GM19397 (cell line): ENCODE measurements around the gene ARMC5.
"Not testable (repeated sequence)": the region's sequence is repeated elsewhere in the genome, so short reads cannot be mapped to it uniquely, and the experiment has no call there.

Experiments
- ATAC-seq: cut with Tn5 transposase; IDR thresholded peaks from one replicate; pipeline ENCODE4 v1.9.1; 2021; ENCODE audit warnings: mild to moderate bottlenecking, moderate library complexity; ENCODE audit not compliant: unreplicated experiment

ARMC5 gene

GRCh38 chr16:31493506-31494125, 34.3 kb downstream of the ARMC5 start:
- ATAC-seq, result no peak

DNA sequence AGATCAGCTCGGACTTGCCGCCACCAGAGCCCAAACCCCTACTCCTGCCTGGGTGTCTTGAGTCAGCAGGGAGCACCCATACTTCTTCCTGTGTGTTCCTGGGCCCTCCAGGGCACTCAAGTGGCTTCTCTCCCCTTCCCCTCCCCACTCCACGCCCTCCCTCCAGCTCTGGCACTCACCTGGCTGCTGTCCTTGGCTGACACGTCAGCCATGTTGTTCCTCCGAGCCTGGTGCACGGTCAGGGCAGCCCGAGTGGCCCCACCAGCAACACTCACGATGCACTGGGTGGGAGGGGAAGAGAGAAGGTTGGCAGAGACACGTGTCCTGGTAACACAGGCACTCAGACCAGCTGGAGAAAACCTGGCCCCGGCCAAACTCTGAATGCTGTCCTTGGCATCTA, 37.4 kb downstream of the ARMC5 start:
- ATAC-seq, result no peak

DNA sequence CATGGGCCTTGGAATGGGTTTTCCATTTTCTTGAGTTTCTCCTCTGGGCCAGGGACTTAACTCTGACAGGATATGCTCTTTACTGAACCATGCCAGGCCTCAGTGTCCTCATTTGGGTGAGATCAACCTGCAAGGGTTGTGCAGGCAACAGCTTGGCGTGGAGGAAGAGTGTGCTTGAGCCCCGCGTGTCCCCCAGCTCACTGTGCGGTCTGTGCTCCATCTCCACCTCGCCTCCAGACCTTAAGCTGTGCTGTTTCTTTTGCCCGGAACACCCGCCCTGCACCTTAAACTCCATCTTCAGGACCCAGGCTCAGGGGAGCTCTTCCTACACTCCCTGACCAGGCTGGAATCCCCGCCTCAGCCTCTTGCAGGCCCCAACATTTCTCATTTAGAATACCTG, 39.2 kb downstream of the ARMC5 start:
- ATAC-seq, result no peak

DNA sequence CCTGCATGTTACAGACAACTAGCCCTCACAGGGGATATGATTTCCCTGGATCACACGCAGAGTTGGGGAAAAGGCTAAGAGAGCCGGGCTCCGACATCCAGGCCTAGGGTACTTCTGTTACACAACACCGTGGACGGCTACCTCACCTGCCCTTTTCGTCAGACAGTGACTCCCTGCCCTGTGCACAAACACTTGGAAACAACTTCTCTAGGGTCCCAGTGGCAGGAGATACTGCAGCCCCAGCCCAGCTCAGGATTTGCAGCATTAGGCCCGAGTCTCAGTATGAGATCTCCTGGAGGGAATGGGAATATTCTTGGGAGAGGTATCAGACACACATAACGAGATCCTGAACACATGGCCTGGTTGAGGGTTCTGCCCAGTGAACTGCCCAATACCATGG, 40.6 kb downstream of the ARMC5 start:
- ATAC-seq, result no peak

DNA sequence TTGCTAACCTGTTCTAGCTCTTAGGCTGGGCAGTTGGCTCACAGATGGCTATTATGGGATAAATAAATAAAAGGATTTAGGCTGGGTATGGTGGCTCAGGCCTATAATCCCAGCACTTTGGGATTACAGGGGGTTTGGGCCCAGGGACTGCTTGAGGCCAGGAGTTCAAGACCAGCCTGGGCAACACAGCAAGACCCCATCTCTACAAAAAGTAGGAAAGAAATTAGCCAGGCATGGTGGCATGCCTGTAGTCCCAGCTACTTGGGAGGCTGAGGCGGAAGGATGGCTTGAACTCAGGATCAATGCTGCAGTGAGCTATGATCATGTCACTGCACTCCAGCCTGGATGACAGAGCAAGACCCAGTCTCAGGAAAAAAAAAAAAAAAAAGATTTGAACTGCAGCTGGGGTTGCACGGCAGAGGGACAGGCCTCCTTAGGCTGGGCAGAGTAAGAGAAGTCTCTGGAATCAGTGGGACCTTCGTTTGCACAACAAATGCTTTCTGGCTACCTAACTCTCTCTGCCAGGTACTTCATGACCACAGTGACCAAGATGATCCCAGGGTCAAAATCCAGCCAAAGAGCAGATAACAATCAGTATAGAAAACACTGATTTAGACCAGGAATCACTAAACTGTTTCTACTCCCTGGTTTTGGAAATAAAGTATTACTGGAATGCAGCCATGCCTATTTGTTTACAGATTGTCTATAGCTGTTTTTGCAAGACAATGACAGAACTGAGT, 42.1 kb downstream of the ARMC5 start:
- no peak for ATAC-seq

GRCh38 chr16:31501966-31502348, 42.7 kb downstream of the ARMC5 start:
- ATAC-seq, result no peak

GRCh38 chr16:31502981-31503380, 43.7 kb downstream of the ARMC5 start:
- ATAC-seq, result no peak

DNA sequence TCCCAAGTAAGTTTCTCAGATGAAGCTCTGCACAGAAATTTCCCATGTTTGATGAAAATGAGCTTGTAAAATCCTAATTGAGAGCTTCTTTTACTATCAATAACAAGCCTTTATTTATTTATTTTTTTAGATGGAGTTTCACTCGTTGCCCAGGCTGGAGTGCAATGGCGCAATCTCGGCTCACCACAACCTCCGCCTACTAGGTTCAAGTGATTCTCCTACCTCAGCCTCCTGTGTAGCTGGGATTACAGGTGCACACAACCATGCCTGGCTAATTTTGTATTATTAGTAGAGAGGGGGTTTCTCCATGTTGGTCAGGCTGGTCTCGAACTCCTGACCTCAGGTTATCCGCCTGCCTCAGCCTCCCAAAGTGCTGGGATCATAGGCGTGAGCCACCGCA, 44.3 kb downstream of the ARMC5 start:
- not testable (repeated sequence) for ATAC-seq

- no peak for ATAC-seq
Observed at GRCh38 chr16:31504159-31504558, 44.9 kb downstream of the ARMC5 start.

DNA sequence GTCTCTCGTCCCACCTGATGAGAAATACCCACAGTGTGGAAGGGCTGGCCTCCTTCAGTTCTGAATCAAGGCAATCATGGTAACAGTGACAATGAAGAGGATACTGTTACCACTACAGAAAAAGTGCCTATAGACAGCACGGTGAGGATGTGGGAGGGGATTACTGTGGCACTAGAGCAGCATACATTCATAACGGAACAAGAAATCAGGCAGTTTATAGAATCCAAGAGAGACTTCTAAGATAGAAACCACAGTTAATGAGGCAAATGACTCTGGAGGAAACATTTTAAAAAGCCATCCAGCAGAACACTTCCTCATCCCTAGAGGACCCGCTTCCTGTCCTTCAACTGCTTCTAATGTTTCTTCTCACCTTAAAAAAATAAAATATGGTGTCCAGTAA, 46.2 kb downstream of the ARMC5 start:
- no peak for ATAC-seq

DNA sequence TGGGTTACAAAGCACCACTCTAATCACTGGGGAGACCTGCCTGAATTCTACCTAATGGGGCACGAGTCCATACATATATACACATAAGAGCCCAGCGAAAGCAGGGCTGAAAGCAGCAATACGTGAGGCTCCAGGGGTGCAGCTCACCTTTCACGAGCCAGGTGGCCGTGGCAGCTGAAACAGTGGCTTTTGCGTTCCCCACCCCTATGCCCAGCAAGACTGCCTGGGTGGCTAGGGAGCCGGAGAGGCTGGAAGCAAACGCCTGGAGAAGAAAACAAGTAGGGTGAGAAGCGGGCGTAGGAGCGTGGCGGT, 48.3 kb downstream of the ARMC5 start:
- no peak for ATAC-seq

DNA sequence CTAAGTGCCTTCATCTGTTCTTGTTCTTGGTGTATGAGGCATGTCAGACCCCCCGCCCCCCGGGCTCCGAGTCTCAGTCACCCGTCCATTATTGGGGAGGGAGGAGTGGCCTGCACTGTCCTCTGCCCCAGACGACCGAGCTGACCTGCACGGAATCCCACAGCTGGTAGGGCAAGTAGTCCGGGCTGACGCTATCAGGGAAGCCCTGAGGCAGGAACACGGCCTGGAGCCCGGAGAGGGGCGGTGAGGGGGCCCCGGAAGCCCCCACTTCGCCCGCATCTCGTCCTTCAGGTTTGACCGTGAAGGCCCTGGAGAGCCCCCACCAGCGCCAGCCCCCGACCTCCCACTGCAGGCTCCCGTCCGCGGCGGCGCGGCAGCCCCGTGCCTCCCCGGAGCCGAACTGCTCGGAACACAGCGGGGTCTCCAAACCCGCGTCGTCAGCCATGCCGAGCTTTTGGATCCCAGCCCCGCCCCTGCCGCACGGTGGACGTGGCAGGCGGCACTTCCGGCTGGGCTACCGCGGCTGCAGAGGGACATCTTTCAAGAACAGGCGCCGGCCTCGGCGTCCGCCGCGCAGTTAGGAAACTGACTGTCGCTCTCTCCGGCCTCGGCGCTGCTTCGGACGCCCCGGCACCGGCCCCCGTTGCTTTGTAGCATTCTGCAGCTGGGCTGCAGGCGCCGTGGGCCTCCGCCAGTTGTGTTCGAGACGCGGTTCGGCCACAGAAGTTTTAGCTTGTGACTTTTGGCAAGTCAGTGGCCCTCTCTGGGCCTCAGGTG, 48.8 kb downstream of the ARMC5 start, which contains the start of gene RUSF1:
Gene RUSF1, minus strand, starts transcription at position 463 of the 777 bp plus-strand sequence. Its CDS starts 18 bp downstream, at position 445.
- ATAC-seq, result peak; percentile 94

- ATAC-seq, result no peak
Observed at GRCh38 chr16:31508706-31509195, 49.5 kb downstream of the ARMC5 start.

- no peak for ATAC-seq
Observed at GRCh38 chr16:31513126-31513525, 53.8 kb downstream of the ARMC5 start.

- no peak for ATAC-seq
Observed at GRCh38 chr16:31513884-31514283, 54.6 kb downstream of the ARMC5 start.
